DMS114 treated with DMSO at 0.1 percent for 48 hours (cell line): ENCODE data around the gene MPZL1.
"Not testable (repeated sequence)": the region's sequence is repeated elsewhere in the genome, so short reads cannot be mapped to it uniquely, and the experiment has no call there.

Source experiments
- DNase-seq: peaks from one replicate; lab custom pipeline; 2025; ENCODE audit not compliant: unreplicated experiment; lab: John Stamatoyannopoulos, UW

MPZL1 gene

DNA sequence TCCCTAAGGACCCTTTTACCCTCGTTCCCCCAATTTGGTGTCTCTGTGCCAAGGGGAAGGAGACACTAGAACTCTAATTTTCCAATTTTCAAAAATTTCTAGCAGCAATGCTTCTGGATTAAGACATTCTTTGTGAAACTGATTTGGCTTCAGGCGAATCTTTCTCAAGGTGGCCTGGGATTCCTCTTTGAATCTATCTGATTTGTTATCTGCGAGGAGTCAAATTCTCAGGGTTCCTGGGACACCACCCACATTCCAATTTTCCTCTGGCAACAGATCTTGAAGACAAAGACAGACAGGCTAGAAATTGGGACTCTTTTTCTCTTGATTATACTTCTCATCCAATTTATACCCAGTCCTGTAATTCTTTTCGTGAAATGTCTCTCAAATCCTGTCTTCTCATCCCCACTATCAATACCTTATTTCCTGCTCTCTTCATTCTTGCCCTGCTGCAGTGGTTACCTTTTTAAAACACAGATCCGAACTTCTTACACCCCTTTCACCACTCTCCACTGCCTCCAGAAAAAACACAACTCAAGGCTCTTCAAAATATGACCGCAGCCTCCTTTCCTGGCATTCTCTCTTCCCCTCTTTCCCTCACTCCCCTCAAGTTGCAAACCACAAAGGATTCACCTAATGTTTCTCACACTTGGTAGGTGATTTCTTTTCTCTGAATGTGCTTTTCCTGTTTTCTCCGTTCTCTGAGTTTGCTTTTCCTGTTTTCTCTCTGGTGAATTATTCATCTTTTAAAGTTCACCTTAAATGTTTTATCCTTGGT, 2.7 kb upstream of the MPZL1 start:
- no peak for DNase-seq

DNA sequence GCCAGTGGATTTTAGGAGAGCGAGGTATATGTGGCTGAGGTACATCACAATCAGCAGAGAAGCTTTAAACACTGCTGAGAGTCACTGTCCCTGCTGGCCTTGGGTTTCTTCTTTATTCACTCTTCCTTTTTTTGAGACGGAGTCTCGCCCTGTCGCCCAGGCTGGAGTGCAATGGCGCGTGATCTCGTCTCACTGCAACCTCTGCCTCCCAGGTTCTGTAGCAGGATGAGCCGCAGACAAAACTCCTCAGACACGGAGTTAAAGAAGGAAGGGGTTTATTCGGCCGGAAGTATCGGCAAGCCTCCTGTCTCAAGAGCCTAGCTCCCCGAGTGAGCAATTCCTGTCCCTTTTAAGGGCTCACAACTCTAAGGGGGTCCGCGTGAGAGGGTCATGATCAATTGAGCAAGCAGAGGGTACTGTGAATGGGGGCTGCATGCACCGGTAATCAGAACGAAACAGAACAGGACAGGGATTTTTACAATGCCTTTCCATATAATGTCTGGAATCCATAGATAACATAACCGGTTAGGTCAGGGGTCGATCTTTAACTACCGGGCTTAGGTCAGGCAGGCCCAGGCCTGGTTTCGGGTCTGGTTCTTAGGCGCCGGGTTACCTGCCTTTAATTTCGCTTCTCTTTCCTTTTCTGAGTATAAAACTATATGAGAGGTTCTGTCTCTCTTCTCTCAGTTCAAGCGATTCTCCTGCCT, 1.9 kb upstream of the MPZL1 start:
- not testable (repeated sequence) for DNase-seq

DNA sequence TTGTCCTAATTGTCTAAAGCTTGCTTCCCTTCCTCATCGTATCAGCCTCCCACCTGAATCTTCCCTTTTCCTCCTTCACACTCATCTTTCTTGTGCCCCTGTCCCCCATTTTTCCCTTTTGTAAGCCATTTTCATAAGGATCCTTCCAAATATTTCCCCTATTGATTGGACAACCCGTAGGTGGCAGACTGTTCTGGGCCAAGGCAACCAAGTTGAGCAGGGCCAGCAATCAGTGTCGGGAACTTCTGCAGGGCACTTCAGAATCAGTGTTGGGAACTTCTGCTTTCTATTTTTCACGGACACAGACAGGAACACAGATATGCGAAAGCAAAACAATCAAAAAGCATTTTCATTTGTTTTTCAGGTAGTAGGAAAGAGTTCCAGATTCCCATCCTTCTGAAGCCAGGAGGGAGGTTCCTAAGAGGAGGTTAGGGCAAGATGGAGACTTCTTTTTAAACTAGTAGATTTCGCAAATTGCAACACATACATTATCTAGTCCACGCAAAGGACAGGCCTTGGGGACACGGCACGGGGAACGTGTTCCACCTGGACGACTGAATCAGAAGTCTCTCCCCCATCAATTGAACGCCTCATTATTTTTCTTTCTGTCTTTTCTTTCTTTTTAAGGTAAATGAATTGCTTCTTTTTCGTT, 691 bp upstream of the MPZL1 start:
- peak; percentile 48 for DNase-seq

- DNase-seq, result no peak
These were observed 529 bp downstream of the MPZL1 start for GRCh38 chr1:167722152-167722869.

DNA sequence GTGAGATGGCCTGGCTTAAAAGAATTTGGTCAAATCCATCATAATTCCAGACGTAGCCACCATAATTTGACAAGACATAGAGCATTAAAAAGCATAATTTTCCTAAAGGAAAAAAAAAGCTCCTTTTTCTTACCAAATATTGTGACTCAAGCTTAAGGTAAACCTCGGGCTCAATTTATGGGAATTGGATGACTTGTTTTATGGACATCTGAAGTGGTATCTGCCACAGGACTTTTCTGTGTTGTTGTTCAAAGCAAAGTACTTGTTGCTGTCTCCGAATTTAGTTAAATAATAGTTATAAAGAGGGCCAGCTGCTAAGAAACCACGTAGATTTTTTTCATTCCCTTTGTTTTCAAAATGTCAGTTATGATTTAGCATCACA, 1.1 kb downstream of the MPZL1 start:
- DNase-seq, result no peak

GRCh38 chr1:167723707-167724323, 2.0 kb downstream of the MPZL1 start:
- no peak for DNase-seq

GRCh38 chr1:167726008-167726407, 4.2 kb downstream of the MPZL1 start:
- DNase-seq, result no peak

DNA sequence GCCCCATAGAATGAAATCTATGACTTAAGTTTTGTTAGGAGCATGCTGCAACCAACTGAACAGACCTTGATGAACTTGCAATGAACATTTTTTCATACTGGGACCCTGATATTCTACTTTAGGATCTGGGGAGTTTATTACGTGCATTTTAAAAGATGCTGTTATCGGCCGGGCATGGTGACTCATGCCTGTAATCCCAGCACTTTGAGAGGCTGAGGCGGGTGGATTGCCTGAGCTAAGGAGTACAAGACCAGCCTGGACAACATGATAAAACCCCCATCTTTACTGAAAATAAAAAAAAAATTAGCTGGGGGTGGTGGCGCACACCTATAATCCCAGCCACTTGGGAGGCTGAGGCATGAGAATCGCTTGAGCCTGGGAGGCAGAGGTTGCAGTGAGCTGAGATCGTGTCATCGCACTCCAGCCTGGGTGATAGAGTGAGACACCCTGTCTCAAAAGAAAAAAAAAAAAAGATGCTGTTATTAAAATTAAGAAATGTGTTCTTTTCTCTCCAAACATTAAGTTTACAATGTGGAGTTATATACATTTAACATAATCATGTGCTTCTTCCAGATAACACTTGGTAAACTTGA, 7.1 kb downstream of the MPZL1 start:
- no peak for DNase-seq

DNA sequence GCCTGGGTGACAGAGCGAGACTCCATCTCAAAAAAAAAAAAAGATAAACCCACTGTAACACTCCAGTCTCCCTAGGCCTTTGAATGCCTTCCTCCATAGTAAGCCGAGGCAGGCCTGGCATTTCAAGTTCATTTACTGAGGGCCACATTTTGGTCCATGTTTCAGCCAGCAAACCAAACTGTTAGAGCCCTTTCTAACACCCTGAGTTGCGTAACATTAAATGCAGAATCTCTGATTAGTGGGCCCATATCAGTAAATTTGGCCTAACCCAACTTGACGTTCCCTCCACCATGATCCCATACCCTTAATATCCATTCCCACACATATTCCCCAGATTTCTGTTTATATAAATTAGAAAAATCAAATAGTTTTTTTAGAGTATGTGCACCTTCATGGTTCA, 12.4 kb downstream of the MPZL1 start:
- no peak for DNase-seq

- DNase-seq, result no peak
These were observed 13.1 kb downstream of the MPZL1 start for GRCh38 chr1:167734841-167735240.

DNA sequence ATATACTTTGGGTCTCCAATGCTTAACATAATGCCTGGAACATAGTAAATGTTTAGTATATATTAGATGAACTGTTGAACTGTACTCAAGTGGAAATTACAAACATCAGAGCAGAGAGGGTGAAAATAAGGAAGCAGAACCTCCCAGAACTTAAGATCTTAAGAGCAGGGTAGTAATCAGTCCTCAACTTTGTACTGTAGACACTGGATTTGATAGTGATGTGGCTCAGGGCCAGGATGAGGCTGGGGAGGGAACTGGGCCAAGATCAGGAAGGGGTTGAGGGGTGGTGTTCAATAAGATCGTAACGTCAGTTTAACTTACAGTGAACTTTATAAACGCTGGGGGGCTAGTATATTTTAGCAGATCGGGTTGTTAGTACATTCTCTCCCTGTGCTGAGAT, 15.4 kb downstream of the MPZL1 start:
- no peak for DNase-seq

DNA sequence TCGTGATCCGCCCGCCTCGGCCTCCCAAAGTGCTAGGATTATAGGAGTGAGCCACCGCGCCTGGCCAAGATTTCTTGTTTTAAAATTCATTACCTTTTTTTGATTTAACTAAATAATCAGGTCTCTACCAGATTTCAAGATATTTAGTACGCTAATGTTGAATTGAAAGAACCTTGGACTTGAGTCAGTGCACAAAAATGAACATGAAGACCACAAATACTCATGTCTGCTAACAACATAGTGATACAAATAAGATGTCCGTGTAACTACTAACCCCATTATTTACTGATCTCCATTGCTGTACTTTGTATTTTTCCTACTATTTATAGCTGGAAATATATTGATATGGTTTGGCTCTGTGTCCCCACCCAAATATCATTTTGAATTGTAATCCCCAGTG, 16.4 kb downstream of the MPZL1 start:
- no peak for DNase-seq

GRCh38 chr1:167739752-167740151, 18.0 kb downstream of the MPZL1 start:
- no peak for DNase-seq

GRCh38 chr1:167741103-167741502, 19.3 kb downstream of the MPZL1 start:
- DNase-seq, result not testable (repeated sequence)

GRCh38 chr1:167742392-167743057, 20.7 kb downstream of the MPZL1 start:
- DNase-seq, result not testable (repeated sequence)

- no peak for DNase-seq
These were observed 23.1 kb downstream of the MPZL1 start for GRCh38 chr1:167744901-167745300.

DNA sequence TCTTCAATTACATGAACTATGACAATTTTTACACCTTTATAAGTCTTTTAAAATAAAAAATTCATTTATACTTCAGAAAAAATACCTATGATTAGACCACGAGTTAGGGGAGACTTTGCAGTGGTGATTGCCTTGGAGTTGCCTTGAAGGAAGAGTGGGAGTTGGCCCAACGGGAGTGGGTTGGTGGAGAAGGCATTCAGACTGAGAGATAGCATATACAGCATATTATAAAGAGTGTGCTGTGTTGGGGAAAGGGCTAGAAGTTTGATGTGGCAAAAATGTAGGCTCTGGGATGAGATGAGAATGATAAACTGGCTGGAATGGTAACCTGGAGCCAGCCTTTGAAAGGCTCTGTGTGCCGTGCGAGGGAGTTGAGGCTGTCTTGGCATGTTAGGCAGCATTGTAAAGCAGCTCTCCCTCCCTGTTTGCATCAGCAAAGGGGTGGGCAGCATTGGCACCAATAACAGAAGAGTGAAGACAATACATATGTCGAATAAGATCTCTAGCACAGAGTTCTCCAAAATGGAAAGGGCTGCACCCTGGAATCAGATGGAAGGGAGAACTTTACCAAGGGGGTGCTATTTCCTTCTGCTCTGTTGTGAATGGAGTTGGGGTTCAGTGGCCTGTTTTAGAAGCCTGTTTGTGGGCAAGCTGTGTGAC, 24.4 kb downstream of the MPZL1 start:
- DNase-seq, result no peak

DNA sequence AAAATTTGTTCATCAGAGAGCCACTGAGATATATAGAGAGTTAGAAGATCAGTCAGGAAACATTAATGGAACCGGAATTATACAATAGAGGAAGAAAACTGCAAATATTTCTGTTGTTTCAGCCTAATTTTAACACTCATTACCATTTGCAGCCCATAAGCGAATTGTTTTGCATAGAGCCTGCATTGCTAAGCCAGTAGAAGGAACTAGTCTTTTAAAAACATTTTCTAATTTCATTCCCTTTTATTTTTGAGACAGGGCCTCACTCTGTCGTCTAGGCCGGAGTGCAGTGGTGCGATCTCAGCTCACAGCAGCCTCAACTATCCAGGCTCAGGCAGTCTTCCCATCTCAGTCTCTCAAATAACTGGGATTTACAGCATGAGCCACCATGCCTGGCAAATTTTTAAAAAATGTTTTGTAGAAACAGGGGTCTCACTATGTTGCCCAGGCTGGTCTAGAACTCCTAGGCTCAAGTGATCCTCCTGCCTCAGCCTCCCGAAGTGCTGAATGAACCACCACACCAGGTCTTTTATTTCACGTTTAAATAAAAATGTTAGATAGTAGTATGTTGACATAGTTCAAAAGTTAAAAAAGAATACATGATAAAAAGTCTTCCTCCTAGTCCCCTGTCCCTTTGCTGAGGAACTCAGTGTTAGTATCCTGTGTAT, 25.3 kb downstream of the MPZL1 start:
- DNase-seq, result no peak

DNA sequence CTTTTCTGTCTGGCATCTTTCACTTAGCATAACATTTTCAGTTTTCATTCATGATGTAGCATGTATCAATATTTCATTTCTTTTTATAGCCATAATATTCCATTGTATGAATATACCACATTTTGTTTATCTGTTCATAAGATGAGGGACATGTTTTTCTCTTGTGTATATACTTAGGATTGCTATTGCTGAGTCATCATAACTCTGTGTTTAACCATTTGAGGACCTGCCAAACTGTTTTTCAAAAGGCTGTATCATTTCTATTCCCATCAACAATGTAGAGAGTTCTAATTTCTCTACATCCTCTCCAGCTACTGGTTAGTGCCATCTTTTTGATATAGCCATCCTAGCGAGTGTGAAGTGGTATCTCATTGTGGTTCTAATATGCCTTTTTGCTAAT, 26.2 kb downstream of the MPZL1 start:
- DNase-seq, result no peak
